ENCODE measurements around the gene CDH15.
A peak's percentile ranks its signal among the peaks of the same experiment; 100 is the strongest.
"Not testable (repeated sequence)": the region's sequence is repeated elsewhere in the genome, so short reads cannot be mapped to it uniquely, and the experiment has no call there.

The CDH15 gene

DNA sequence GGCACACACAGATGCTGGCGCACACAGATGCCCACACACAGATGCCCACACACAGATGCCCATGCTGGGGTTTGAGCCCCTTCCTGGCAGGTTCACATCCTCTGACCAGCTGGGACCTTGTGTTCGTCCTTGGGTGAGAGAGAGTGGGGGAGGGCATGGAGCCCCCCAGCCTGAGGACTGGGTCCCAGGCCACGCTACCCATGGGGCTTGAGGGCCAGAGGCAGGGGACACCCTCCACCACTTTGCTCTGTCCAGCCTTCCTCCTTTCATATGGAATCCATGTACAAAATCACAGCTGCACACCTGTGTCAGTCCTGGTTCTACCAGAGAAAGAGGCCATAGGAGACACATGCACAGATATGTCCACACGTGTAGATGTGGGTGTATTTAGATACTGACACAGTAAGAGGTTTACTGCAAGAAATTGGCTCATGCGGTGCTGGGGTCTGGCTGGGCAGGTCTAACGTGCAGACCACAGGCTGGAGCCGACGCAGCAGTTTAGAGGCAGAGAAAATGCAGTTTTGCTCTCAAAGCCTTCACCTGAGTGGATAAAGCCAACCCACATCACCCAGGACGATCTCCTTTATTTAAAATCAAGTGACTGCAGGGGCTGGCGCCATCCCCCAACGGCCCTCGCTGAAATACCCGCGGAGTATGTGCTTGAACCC is 17.9 kb downstream of the CDH15 start:
- no peak for TF ChIP-seq CTCF (IDR thresholded peaks at IDR 0.05; ENCODE audit: borderline replicate concordance, control extremely low read depth, extremely low read depth, insufficient read depth, missing control alignments)
- in situ Hi-C loops (cut with MboI; ENCODE audit: low sequenced_read_pairs, unreplicated experiment) = no loop called here

DNA sequence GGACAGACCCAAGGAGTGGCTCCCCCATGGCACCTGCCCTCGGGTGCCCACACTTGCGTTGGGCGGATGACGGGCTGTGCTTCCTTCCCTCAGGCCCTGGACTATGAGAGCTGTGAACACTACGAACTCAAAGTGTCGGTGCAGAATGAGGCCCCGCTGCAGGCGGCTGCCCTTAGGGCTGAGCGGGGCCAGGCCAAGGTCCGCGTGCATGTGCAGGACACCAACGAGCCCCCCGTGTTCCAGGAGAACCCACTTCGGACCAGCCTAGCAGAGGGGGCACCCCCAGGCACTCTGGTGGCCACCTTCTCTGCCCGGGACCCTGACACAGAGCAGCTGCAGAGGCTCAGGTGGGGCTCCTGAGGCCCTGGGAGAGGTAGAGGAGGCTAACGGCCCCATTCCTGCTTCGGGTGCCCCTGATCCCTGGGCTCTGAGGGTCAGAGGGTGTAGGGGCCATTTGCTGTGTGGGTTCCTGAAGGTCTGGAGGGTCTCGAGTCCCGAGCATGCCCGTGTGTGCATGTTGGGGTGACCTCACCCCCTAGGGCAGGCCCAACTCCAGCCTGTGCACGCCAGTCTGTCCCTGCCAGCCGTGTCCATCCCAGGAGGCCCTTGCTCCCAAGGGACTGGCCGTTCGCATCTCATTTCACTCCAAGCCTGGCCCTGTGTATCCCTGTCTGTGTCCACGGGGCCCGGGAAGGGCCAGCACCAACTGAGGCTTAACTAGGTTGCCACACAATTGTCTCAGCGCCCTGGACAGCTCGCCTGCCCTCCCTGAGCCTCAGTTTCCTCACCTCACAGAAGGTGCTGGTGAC is 18.8 kb downstream of the CDH15 start:
- in situ Hi-C loops (cut with MboI; ENCODE audit: low sequenced_read_pairs, unreplicated experiment) = no loop called here
- no peak for DNase-seq (ENCODE audit: low spot score)
- no peak for TF ChIP-seq CTCF (IDR thresholded peaks at IDR 0.05; ENCODE audit: borderline replicate concordance, control extremely low read depth, extremely low read depth, insufficient read depth, missing control alignments)

More for the DNA sequence above, 17.9 kb downstream of the CDH15 start:
- DNase-seq (ENCODE audit: low spot score) = no peak

GRCh38 chr16:89191033-89191900 is 19.7 kb downstream of the CDH15 start:
- DNase-seq (ENCODE audit: low spot score) = no peak
- TF ChIP-seq CTCF (IDR thresholded peaks at IDR 0.05; ENCODE audit: borderline replicate concordance, control extremely low read depth, extremely low read depth, insufficient read depth, missing control alignments) = no peak
- in situ Hi-C loops (cut with MboI; ENCODE audit: low sequenced_read_pairs, unreplicated experiment) = no loop called here

- TF ChIP-seq CTCF (IDR thresholded peaks at IDR 0.05; ENCODE audit: borderline replicate concordance, control extremely low read depth, extremely low read depth, insufficient read depth, missing control alignments) = no peak
- DNase-seq (ENCODE audit: low spot score) = no peak
- in situ Hi-C loops (cut with MboI; ENCODE audit: low sequenced_read_pairs, unreplicated experiment) = no loop called here
Measured at GRCh38 chr16:89191901-89192185, 20.3 kb downstream of the CDH15 start.

DNA sequence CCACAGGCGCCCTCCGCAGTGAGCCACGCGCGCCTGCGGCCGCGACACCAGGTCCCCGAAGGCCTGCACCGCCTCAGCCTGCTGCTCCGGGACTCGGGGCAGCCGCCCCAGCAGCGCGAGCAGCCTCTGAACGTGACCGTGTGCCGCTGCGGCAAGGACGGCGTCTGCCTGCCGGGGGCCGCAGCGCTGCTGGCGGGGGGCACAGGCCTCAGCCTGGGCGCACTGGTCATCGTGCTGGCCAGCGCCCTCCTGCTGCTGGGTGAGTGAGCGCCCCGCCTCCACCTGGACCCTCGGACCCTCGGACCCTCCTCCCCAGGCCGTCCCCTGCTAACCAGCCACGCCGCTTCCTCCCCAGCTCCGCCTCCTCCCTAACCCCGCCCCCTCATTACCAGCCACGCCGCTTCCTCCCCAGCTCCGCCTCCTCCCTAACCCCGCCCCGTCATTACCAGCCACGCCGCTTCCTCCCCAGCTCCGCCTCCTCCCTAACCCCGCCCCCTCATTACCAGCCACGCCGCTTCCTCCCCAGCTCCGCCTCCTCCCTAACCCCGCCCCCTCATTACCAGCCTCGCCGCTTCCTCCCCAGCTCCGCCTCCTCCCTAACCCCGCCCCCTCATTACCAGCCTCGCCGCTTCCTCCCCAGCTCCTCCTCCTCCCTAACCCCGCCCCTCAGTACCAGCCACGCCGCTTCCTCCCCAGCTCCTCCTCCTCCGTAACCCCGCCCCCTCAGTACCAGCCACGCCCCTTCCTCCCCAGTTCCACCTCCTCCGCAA is 20.8 kb downstream of the CDH15 start:
- DNase-seq (ENCODE audit: low spot score) = peak; percentile 87
- in situ Hi-C loops (cut with MboI; ENCODE audit: low sequenced_read_pairs, unreplicated experiment) = not testable (repeated sequence)

DNA sequence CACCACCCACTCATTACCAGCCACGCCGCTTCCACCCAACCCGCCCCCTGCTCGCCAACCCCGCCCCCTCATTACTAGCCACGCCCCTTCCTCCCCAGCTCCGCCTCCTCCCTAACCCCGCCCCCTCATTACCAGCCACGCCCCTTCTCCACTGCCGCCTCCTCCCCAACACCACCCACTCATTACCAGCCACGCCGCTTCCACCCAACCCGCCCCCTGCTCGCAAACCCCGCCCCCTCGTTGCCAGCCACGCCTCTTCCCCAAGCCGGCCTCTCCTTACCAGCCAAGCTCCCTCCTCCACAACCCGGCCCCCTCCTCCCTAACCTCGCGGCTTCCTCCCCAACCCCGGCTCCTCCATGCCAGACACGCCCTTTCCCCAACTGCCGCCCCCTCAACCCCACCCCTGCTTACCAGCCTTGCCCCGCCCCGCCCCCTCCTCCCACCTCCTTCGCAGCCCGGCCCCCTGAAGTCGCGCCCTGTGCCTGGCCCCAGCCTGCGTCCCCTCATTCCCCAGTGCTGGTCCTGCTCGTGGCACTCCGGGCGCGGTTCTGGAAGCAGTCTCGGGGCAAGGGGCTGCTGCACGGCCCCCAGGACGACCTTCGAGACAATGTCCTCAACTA is 21.5 kb downstream of the CDH15 start:
- in situ Hi-C loops (cut with MboI; ENCODE audit: low sequenced_read_pairs, unreplicated experiment) = no loop called here
- no peak for TF ChIP-seq CTCF (IDR thresholded peaks at IDR 0.05; ENCODE audit: borderline replicate concordance, control extremely low read depth, extremely low read depth, insufficient read depth, missing control alignments)
- DNase-seq (ENCODE audit: low spot score) = peak; percentile 87

Data from GM13976 (cell line).